Nephron progenitor cell (in vitro differentiated cells): ENCODE results near the gene UQCRC1.

ENCODE experiments used
- DNase-seq: peaks from one replicate; pipeline ENCODE4 v3.0.0; 2021
- H3K27ac Mint-ChIP-seq: 2 replicates; pipeline ENCODE4 v1.8.0; 2021; ENCODE audit warnings: mild to moderate bottlenecking, moderate library complexity, mixed read lengths
- H3K27me3 Mint-ChIP-seq: 2 replicates; pipeline ENCODE4 v1.8.0; 2021; ENCODE audit warnings: mild to moderate bottlenecking, low read depth, mixed read lengths; ENCODE audit not compliant: poor library complexity
- H3K36me3 Mint-ChIP-seq: 2 replicates; pipeline ENCODE4 v1.8.0; 2021; ENCODE audit warnings: low read depth, mixed read lengths
- H3K4me1 Mint-ChIP-seq: 2 replicates; pipeline ENCODE4 v1.8.0; 2021; ENCODE audit warnings: mixed read lengths
- H3K4me3 Mint-ChIP-seq: 2 replicates; pipeline ENCODE4 v1.8.0; 2021; ENCODE audit warnings: mild to moderate bottlenecking, moderate library complexity, mixed read lengths
- H3K9me3 Mint-ChIP-seq: 2 replicates; pipeline ENCODE4 v1.8.0; 2021; ENCODE audit warnings: mild to moderate bottlenecking, moderate library complexity, mixed read lengths
- CTCF ChIP-seq: fragments of 200-600 bp; sonication (generic); IDR thresholded peaks from 2 replicates; pipeline ENCODE4 v1.5.0; 2021; ENCODE audit warnings: antibody characterized with exemption

The UQCRC1 gene

GRCh38 chr3:48572517-48572916 is 36.9 kb downstream of the UQCRC1 start:
- H3K9me3 Mint-ChIP-seq = no peaks in the 10 kb centered on the region
- no peak overlapping the region for H3K4me3 Mint-ChIP-seq
- peaks cover 14% of the 10 kb centered on the region for H3K4me1 Mint-ChIP-seq
- peaks cover 4% of the 10 kb centered on the region for H3K27me3 Mint-ChIP-seq
- H3K36me3 Mint-ChIP-seq = no peaks in the 10 kb centered on the region
- DNase-seq = no peak
- no peak for TF ChIP-seq CTCF
- H3K27ac Mint-ChIP-seq = no peak overlapping the region

- Mint-ChIP-seq H3K27ac (no peak overlapping the region), H3K4me3 (no peak overlapping the region), H3K36me3 (no peaks in the 10 kb centered on the region), H3K9me3 (no peaks in the 10 kb centered on the region), H3K4me1 (peaks cover 14% of the 10 kb centered on the region), H3K27me3 (peaks cover 4% of the 10 kb centered on the region)
- DNase-seq = no peak
- no peak for TF ChIP-seq CTCF
Measured at GRCh38 chr3:48571938-48572337, 37.5 kb downstream of the UQCRC1 start.

- Mint-ChIP-seq H3K9me3 (no peaks in the 10 kb centered on the region), H3K27ac (peak overlapping the region; percentile 81), H3K4me1 (peaks cover 22% of the 10 kb centered on the region), H3K27me3 (peaks cover 6% of the 10 kb centered on the region), H3K4me3 (no peak overlapping the region), H3K36me3 (no peaks in the 10 kb centered on the region)
- DNase-seq = no peak
- TF ChIP-seq CTCF = no peak
Measured at GRCh38 chr3:48569808-48570450, 39.5 kb downstream of the UQCRC1 start.

GRCh38 chr3:48569400-48569799 is 40.0 kb downstream of the UQCRC1 start:
- TF ChIP-seq CTCF = no peak
- no peaks in the 10 kb centered on the region for H3K9me3 Mint-ChIP-seq
- peak overlapping the region; percentile 81 for H3K27ac Mint-ChIP-seq
- H3K36me3 Mint-ChIP-seq = no peaks in the 10 kb centered on the region
- peaks cover 27% of the 10 kb centered on the region for H3K4me1 Mint-ChIP-seq
- H3K27me3 Mint-ChIP-seq = peaks cover 6% of the 10 kb centered on the region
- no peak for DNase-seq
- H3K4me3 Mint-ChIP-seq = no peak overlapping the region

- H3K4me1 Mint-ChIP-seq = peaks cover 36% of the 10 kb centered on the region
- H3K27ac Mint-ChIP-seq = no peak overlapping the region
- TF ChIP-seq CTCF = no peak
- no peaks in the 10 kb centered on the region for H3K9me3 Mint-ChIP-seq
- H3K4me3 Mint-ChIP-seq = no peak overlapping the region
- no peak for DNase-seq
- H3K36me3 Mint-ChIP-seq = no peaks in the 10 kb centered on the region
- H3K27me3 Mint-ChIP-seq = peaks cover 6% of the 10 kb centered on the region
Measured at GRCh38 chr3:48568476-48568875, 41.0 kb downstream of the UQCRC1 start.

GRCh38 chr3:48567500-48567899 is 41.9 kb downstream of the UQCRC1 start:
- Mint-ChIP-seq H3K27ac (peak overlapping the region; percentile 67), H3K27me3 (peaks cover 6% of the 10 kb centered on the region)
- TF ChIP-seq CTCF = no peak

More at GRCh38 chr3:48567500-48567899, 41.9 kb downstream of the UQCRC1 start:
- H3K36me3 Mint-ChIP-seq = no peaks in the 10 kb centered on the region
- no peaks in the 10 kb centered on the region for H3K9me3 Mint-ChIP-seq
- H3K4me3 Mint-ChIP-seq = no peak overlapping the region
- H3K4me1 Mint-ChIP-seq = peaks cover 41% of the 10 kb centered on the region
- DNase-seq = no peak
